AG10803 (cell line): Measurements from ENCODE around the gene ZNF555.
A peak's percentile ranks its signal among the peaks of the same experiment; 100 is the strongest.
"Not testable (repeated sequence)": the region's sequence is repeated elsewhere in the genome, so short reads cannot be mapped to it uniquely, and the experiment has no call there.

Experiments used
- DNase-seq: peaks from one replicate; pipeline ENCODE4 v3.0.0; 2010; ENCODE audit warnings: low read depth
- H3K4me3 ChIP-seq: 2 replicates; pipeline ENCODE4 v1.5.1; 2011; ENCODE audit warnings: mild to moderate bottlenecking, low read length, control low read depth
- CTCF ChIP-seq: conservative IDR thresholded peaks from 2 replicates; pipeline ENCODE4 v1.5.1; 2011; ENCODE audit warnings: mild to moderate bottlenecking, low read length, control low read depth, inconsistent platforms

Gene ZNF555

GRCh38 chr19:2840794-2841791 lies at the start of gene ZNF555:
Gene ZNF555 (plus strand): TSS chr19:2841475. CDS start chr19:2841573, 98 bp downstream.
- H3K4me3 ChIP-seq = peak within 1 kb of the TSS; percentile 80
- DNase-seq = peak; percentile 99
- TF ChIP-seq CTCF = peak; percentile 29

- no peak for TF ChIP-seq CTCF
- no peak overlapping the region for H3K4me3 ChIP-seq
- DNase-seq = no peak
These were observed 49.4 kb upstream of the ZNF555 start for GRCh38 chr19:2791876-2792275.

- DNase-seq = not testable (repeated sequence)
These were observed 48.6 kb upstream of the ZNF555 start for GRCh38 chr19:2792666-2793065.

GRCh38 chr19:2793126-2793525 lies 48.1 kb upstream of the ZNF555 start:
- TF ChIP-seq CTCF = no peak
- no peak for DNase-seq
- H3K4me3 ChIP-seq = no peak overlapping the region

More at GRCh38 chr19:2792666-2793065, 48.6 kb upstream of the ZNF555 start:
- H3K4me3 ChIP-seq = not testable (repeated sequence)

- DNase-seq = no peak
- no peak overlapping the region for H3K4me3 ChIP-seq
- TF ChIP-seq CTCF = no peak
These were observed 47.7 kb upstream of the ZNF555 start for GRCh38 chr19:2793577-2793976.

GRCh38 chr19:2795827-2796658 lies 45.2 kb upstream of the ZNF555 start:
- DNase-seq = no peak
- no peak overlapping the region for H3K4me3 ChIP-seq
- TF ChIP-seq CTCF = no peak

GRCh38 chr19:2796659-2797266 lies 44.5 kb upstream of the ZNF555 start:
- no peak overlapping the region for H3K4me3 ChIP-seq
- DNase-seq = no peak
- no peak for TF ChIP-seq CTCF
